Natural killer cell (primary cell): Measurements from ENCODE around the gene FMN1. TPM values are rescaled to one million over a fixed set of nuclear protein-coding genes. Genes with fewer than 3 reads are reported as not detected.

ENCODE experiments used
- ATAC-seq, 3 donors: fragments of 150-1000 bp in 2 of 3; fragments of 200-7000 bp in 1 of 3; cut with Tn5 transposase; 1 replicate in 1 of 3; 2 replicates in 2 of 3; pipeline ENCODE4 v1.10.0; 2021; ENCODE audit warnings: mild to moderate bottlenecking in 2 of 3, moderate library complexity in 2 of 3
- DNase-seq, 2 donors: peaks; one replicate each; pipeline versions ENCODE4 v3.0.0 to v3.0.0-alpha.2; 2013 to 2021; ENCODE audit warnings: mixed read lengths in 1 of 2
- H3K27ac ChIP-seq: one replicate; pipeline ENCODE4 v1.5.1; 2013; ENCODE audit warnings: mild to moderate bottlenecking, low read length
- H3K27me3 ChIP-seq: one replicate; pipeline ENCODE4 v1.6.1; 2013; ENCODE audit warnings: low read length; ENCODE audit not compliant: control insufficient read depth, insufficient read depth
- H3K36me3 ChIP-seq: one replicate; pipeline ENCODE4 v1.6.1; 2013; ENCODE audit warnings: low read length; ENCODE audit not compliant: control insufficient read depth, insufficient read depth
- H3K4me1 ChIP-seq: one replicate; pipeline ENCODE4 v1.6.1; 2013; ENCODE audit warnings: low read length; ENCODE audit not compliant: control insufficient read depth, insufficient read depth
- H3K4me3 ChIP-seq: one replicate; pipeline ENCODE4 v1.5.1; 2013; ENCODE audit warnings: low read length
- H3K9me3 ChIP-seq: one replicate; pipeline ENCODE4 v1.6.1; 2013; ENCODE audit warnings: low read length; ENCODE audit not compliant: control insufficient read depth, insufficient read depth
- H3K27ac Mint-ChIP-seq, 2 donors: one replicate each; pipeline ENCODE4 v1.8.0; 2022; ENCODE audit warnings: mild to moderate bottlenecking in 2 of 2, mixed read lengths in 2 of 2, moderate library complexity in 1 of 2
- H3K27me3 Mint-ChIP-seq, 2 donors: one replicate each; pipeline ENCODE4 v1.8.0; 2022; ENCODE audit warnings: low read depth in 2 of 2, mixed read lengths in 2 of 2
- H3K36me3 Mint-ChIP-seq: one replicate; pipeline ENCODE4 v1.8.0; 2022; ENCODE audit warnings: mixed read lengths
- H3K4me1 Mint-ChIP-seq, 2 donors: one replicate each; pipeline ENCODE4 v1.8.0; 2022; ENCODE audit warnings: mixed read lengths in 2 of 2
- H3K4me3 Mint-ChIP-seq: one replicate; pipeline ENCODE4 v1.8.0; 2022; ENCODE audit warnings: mild to moderate bottlenecking, moderate library complexity, mixed read lengths
- H3K9me3 Mint-ChIP-seq, 2 donors: one replicate each; pipeline ENCODE4 v1.8.0; 2022; ENCODE audit warnings: mixed read lengths in 2 of 2
- WGBS: methylation state at CpG from one replicate; pipeline ENCODE4 v1.1.7; 2013; ENCODE audit warnings: missing lambda C conversion rate; ENCODE audit not compliant: insufficient coverage; 5-methylcytosine and 5-hydroxymethylcytosine counted together
- intact Hi-C: fragments of 100-400 bp; cut with micrococcal nuclease; formaldehyde crosslinking; loops from one replicate; pipeline ENCODE4 v1.14.2; 2022
- total RNA-seq, 4 donors: library from RNA; stranded (reverse); fragments of 120-200 nt in 1 of 4; gene quantifications; one replicate each; pipeline versions ENCODE4 v1.2.3 to v1.2.4, GENCODE V29; 2013 to 2022
- TF ChIP-seq, protein P1 (sequence below): fragments of 200-600 bp; IDR thresholded peaks from one replicate; pipeline ENCODE4 v1.8.0; 2022; ENCODE audit warnings: antibody characterized with exemption

FMN1 gene
- total RNA-seq, 3 donors from 2014 or later (not counting 1 experiment from before 2014, with no cell fraction given): 2.0 to 19.2 (median 2.2) TPM

DNA sequence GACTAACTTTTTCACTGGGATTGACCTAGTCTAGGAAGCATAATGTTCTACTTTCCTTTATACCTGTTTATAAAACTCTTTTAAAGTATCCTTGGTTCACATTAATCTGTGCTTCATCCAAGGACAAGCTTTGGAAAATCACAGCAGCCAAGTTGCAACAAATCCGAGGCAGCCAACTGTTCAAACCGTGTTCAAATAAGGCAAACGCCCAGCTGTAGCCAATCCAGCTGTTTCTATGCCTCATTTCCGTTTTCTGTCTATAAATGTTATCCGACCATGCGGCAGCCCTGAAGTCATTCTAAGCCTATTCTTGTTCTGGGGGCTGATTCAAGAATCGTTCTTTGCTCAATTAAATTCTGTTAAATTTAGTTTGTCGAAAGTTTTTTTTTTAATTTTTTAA is 78.3 kb downstream of the FMN1 start:
- Histone ChIP-seq H3K4me1 (no peaks in the 10 kb centered on the region), H3K4me3 (no peak overlapping the region), H3K36me3 (no peaks in the 10 kb centered on the region), H3K9me3 (no peaks in the 10 kb centered on the region), H3K27me3 (no peaks in the 10 kb centered on the region), H3K27ac (no peak overlapping the region)
- no peaks in the 10 kb centered on the region for H3K36me3 Mint-ChIP-seq
- H3K4me1 Mint-ChIP-seq: no peaks in the 10 kb centered on the region
- no peak overlapping the region for H3K27ac Mint-ChIP-seq
- H3K27me3 Mint-ChIP-seq: peaks cover 9 to 35% of the 10 kb centered on the region in 2 donors
- TF ChIP-seq, protein P1, sequence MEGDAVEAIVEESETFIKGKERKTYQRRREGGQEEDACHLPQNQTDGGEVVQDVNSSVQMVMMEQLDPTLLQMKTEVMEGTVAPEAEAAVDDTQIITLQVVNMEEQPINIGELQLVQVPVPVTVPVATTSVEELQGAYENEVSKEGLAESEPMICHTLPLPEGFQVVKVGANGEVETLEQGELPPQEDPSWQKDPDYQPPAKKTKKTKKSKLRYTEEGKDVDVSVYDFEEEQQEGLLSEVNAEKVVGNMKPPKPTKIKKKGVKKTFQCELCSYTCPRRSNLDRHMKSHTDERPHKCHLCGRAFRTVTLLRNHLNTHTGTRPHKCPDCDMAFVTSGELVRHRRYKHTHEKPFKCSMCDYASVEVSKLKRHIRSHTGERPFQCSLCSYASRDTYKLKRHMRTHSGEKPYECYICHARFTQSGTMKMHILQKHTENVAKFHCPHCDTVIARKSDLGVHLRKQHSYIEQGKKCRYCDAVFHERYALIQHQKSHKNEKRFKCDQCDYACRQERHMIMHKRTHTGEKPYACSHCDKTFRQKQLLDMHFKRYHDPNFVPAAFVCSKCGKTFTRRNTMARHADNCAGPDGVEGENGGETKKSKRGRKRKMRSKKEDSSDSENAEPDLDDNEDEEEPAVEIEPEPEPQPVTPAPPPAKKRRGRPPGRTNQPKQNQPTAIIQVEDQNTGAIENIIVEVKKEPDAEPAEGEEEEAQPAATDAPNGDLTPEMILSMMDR: no peak
- H3K4me3 Mint-ChIP-seq: no peak overlapping the region
- ATAC-seq: no peak
- intact Hi-C loops: no loop called here
- no peak for DNase-seq
- no peaks in the 10 kb centered on the region for H3K9me3 Mint-ChIP-seq
- WGBS: 81% methylated on average over 7 of the region's 8 CpGs

DNA sequence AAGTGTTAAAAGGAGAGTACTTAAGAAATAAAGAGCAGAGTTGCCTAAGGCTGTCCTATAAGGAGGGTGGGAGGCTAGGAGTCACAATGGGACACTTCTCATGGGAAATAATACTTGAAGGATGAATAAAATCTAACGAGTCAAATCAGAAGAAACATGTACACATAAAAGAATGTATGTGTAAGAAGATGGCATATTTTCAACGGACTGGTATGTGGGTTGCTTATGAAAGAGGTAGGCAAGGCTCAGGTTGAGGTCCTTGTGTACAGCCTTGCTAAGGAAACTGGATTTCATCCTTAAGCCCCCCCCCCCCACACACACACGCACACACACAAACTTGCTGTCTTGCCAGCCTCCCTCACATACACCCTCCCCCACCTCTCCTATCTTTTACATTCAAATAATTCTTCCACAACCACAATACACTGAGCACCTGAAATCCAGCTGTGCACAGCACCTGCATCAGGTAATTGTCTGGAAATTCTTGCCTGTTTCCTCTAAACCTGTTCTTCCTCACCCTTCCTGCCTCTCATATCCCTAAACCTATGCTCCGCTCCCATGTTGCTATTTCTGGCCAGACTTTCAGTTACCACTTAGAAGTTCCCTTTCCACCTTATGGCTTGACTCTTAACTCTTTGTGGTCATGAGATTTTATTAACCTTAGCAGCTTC is 79.2 kb downstream of the FMN1 start:
- intact Hi-C loops: no loop called here

DNA sequence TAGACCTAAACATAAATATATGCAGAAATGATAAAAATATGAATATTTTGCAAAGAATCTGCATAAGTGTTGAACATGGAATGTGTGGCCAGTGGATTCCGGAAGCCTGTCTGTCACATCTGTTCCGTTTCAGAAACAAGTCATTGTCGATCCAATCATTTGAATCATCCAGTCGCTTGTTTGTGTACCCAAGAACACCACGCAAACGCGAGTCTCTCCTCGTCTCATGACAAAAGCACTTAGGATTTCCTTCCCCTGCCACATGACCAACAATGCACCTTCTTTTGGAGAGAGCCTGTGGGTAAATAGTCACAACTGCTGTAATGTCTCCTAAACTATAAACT is 80.2 kb downstream of the FMN1 start:
- ATAC-seq: no peak
- TF ChIP-seq, protein P1: no peak
- 88% methylated on average over 8 of the region's 8 CpGs for WGBS
- Histone ChIP-seq H3K9me3 (no peaks in the 10 kb centered on the region), H3K27ac (no peak overlapping the region), H3K4me1 (no peaks in the 10 kb centered on the region), H3K36me3 (no peaks in the 10 kb centered on the region), H3K27me3 (no peaks in the 10 kb centered on the region), H3K4me3 (no peak overlapping the region)
- H3K9me3 Mint-ChIP-seq: no peaks in the 10 kb centered on the region
- H3K4me3 Mint-ChIP-seq: no peak overlapping the region
- H3K4me1 Mint-ChIP-seq: no peaks in the 10 kb centered on the region
- no peak overlapping the region for H3K27ac Mint-ChIP-seq
- H3K36me3 Mint-ChIP-seq: no peaks in the 10 kb centered on the region
- peaks cover 9 to 30% of the 10 kb centered on the region in 2 donors for H3K27me3 Mint-ChIP-seq
- no peak for DNase-seq
- intact Hi-C loops: no loop called here

More for the DNA sequence above, 79.2 kb downstream of the FMN1 start:
- no peaks in the 10 kb centered on the region for H3K27me3 ChIP-seq
- H3K4me1 ChIP-seq: no peaks in the 10 kb centered on the region
- Mint-ChIP-seq H3K36me3 (no peaks in the 10 kb centered on the region), H3K4me3 (no peak overlapping the region), H3K27me3 (peaks cover 9 to 27% of the 10 kb centered on the region in 2 donors), H3K9me3 (no peaks in the 10 kb centered on the region), H3K4me1 (no peaks in the 10 kb centered on the region), H3K27ac (no peak overlapping the region)
- ATAC-seq (no peak), DNase-seq (no peak)
- 72% methylated on average over 4 of the region's 4 CpGs for WGBS
- no peak overlapping the region for H3K27ac ChIP-seq
- no peaks in the 10 kb centered on the region for H3K36me3 ChIP-seq
- TF ChIP-seq, protein P1: no peak
- no peaks in the 10 kb centered on the region for H3K9me3 ChIP-seq
- no peak overlapping the region for H3K4me3 ChIP-seq
